HepG2 (cell line): Measurements from ENCODE around the gene SRSF8. TPM values are rescaled to one million over a fixed set of nuclear protein-coding genes. Genes with fewer than 3 reads are reported as not detected.

Experiments used
- ATF7 ChIP-seq, 2 experiments: fragments of 450-650 bp in 1 of 2; sonication (generic) in 1 of 2; formaldehyde crosslinking in 1 of 2; IDR thresholded peaks; 2 replicates each; pipeline versions ENCODE4 v1.4.0 to v1.6.1; 2016 to 2020; ENCODE audit warnings: antibody characterized with exemption in 1 of 2, mild to moderate bottlenecking in 1 of 2, missing genetic modification reagents in 1 of 2
- BORCS8-MEF2B ChIP-seq: sonication (generic); formaldehyde crosslinking; IDR thresholded peaks from 2 replicates; pipeline ENCODE4 v1.8.0; 2022; ENCODE audit warnings: mild to moderate bottlenecking, missing genetic modification reagents
- CTCF ChIP-seq: sonication (generic); formaldehyde crosslinking; IDR thresholded peaks from 2 replicates; pipeline ENCODE4 v1.5.0; 2020; ENCODE audit warnings: mild to moderate bottlenecking, missing genetic modification reagents, moderate library complexity
- GATA4 ChIP-seq: sonication (generic); IDR thresholded peaks from 2 replicates; pipeline ENCODE4 v1.6.1; 2016; ENCODE audit warnings: antibody characterized with exemption, low read depth, borderline replicate concordance
- HOXA3 ChIP-seq: sonication (generic); formaldehyde crosslinking; IDR thresholded peaks from 2 replicates; pipeline ENCODE4 v1.5.0; 2020; ENCODE audit warnings: missing genetic modification reagents
- MED13 ChIP-seq: sonication (generic); formaldehyde crosslinking; IDR thresholded peaks from 2 replicates; pipeline ENCODE4 v1.5.0; 2020; ENCODE audit warnings: missing genetic modification reagents
- NR2C2 ChIP-seq: sonication (generic); formaldehyde crosslinking; IDR thresholded peaks from 2 replicates; pipeline ENCODE4 v1.4.0; 2020; ENCODE audit warnings: missing genetic modification reagents, mild to moderate bottlenecking, moderate library complexity, borderline replicate concordance
- PLRG1 ChIP-seq: fragments of 450-650 bp; conservative IDR thresholded peaks from 2 replicates; pipeline ENCODE4 v1.6.1; 2016
- RNF2 ChIP-seq: fragments of 450-650 bp; conservative IDR thresholded peaks from 2 replicates; pipeline ENCODE4 v1.6.1; 2016; ENCODE audit warnings: low read depth
- SALL1 ChIP-seq: sonication (generic); formaldehyde crosslinking; IDR thresholded peaks from 2 replicates; pipeline ENCODE4 v1.8.0; 2022; ENCODE audit warnings: mild to moderate bottlenecking, missing genetic modification reagents
- SOX5 ChIP-seq: IDR thresholded peaks from 2 replicates; pipeline ENCODE4 v1.6.1; 2016; ENCODE audit warnings: borderline replicate concordance
- SRF ChIP-seq: IDR thresholded peaks from 2 replicates; pipeline ENCODE4 v1.6.1; 2011; ENCODE audit warnings: mild to moderate bottlenecking, low read depth, low read length, moderate library complexity
- TFE3 ChIP-seq: IDR thresholded peaks from 2 replicates; pipeline ENCODE4 v1.6.1; 2016
- ZFP36L2 ChIP-seq: sonication (generic); formaldehyde crosslinking; IDR thresholded peaks from 2 replicates; pipeline ENCODE4 v1.4.0; 2020; ENCODE audit warnings: missing genetic modification reagents
- ZNF382 ChIP-seq: sonication (generic); formaldehyde crosslinking; IDR thresholded peaks from 2 replicates; pipeline ENCODE4 v1.5.0; 2020; ENCODE audit warnings: missing genetic modification reagents, mild to moderate bottlenecking, borderline replicate concordance
- ZNF558 ChIP-seq: sonication (generic); formaldehyde crosslinking; IDR thresholded peaks from 2 replicates; pipeline ENCODE4 v1.9.0; 2022; ENCODE audit warnings: mild to moderate bottlenecking, missing genetic modification reagents, borderline replicate concordance
- polyA plus RNA-seq, 8 experiments: library from polyadenylated mRNA; depleted of rRNA in 3 of 8; stranded (reverse) in 7 of 8; unstranded in 1 of 8; fragments of >200 nt; fragmentation: Illumina TruSeq in 4 of 8; extraction: Trizol in 4 of 8; gene quantifications; 2 replicates each; pipeline versions ENCODE4 v1.2.1 to v1.2.3, GENCODE V29; 2011 to 2016; ENCODE audit warnings: low read depth in 4 of 8, missing spikeins in 1 of 8, mixed read lengths in 1 of 8; ENCODE audit not compliant: insufficient read depth in 1 of 8
- total RNA-seq, 5 experiments: library from RNA; depleted of rRNA; stranded (reverse); fragments of >200 nt; fragmentation: Illumina TruSeq; extraction: Trizol; gene quantifications; 2 replicates each; pipeline ENCODE4 v1.2.3, GENCODE V29; 2016; ENCODE audit warnings: low read depth in 1 of 5
- TF ChIP-seq, protein P1 (sequence below): sonication (generic); formaldehyde crosslinking; IDR thresholded peaks from 2 replicates; pipeline ENCODE4 v1.5.1; 2020; ENCODE audit warnings: missing genetic modification reagents, mild to moderate bottlenecking, borderline replicate concordance
- TF ChIP-seq, protein P2 (sequence below): sonication (generic); formaldehyde crosslinking; IDR thresholded peaks from 2 replicates; pipeline ENCODE4 v1.5.1; 2020; ENCODE audit warnings: mild to moderate bottlenecking, missing genetic modification reagents

Gene SRSF8
- total and polyA plus RNA-seq, 2 of the 13 experiments (the other 11 are each of a cell fraction or from before 2014, with no cell fraction given) = 21.8 to 25.8 TPM

DNA sequence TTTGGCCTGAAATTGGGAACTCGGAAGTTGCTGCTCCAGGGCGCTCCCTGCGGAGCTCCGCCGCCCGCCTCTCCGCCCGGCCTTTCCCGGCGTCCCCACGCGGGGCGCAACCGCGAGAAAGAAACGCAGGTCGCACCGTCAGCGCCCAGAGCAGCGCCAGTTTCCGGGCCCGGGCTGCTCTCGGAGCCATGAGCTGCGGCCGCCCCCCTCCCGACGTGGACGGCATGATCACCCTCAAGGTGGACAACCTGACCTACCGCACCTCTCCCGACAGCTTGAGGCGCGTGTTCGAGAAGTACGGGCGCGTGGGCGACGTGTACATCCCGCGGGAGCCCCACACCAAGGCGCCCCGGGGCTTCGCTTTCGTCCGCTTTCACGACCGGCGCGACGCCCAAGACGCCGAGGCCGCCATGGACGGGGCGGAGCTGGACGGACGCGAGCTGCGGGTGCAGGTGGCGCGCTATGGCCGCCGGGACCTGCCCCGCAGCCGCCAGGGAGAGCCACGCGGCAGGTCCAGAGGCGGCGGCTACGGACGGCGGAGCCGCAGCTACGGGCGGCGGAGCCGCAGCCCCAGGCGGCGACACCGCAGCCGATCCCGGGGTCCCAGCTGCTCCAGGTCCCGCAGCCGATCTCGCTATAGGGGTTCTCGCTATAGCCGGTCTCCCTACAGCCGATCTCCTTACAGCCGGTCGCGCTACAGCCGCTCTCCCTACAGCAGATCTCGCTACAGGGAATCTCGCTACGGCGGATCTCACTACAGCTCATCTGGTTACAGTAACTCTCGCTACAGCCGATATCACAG lies 521 bp downstream of the SRSF8 start (continued):
- TF ChIP-seq ZFP36L2 (CRISPR knock-in tag) (no peak), ATF7 (IDR thresholded peaks at IDR 0.05) (no peak), ATF7 (CRISPR knock-in tag; IDR thresholded peaks at IDR 0.05) (no peak), CTCF (peak; percentile 66), BORCS8-MEF2B (CRISPR knock-in tag) (0 out of 2 replicates have a peak, but pooled peaks have one; percentile 30), PLRG1 (no peak), NR2C2 (CRISPR knock-in tag) (peak; percentile 66), SOX5 (peak; percentile 10; the same call in 1 of the 2 replicates), HOXA3 (CRISPR knock-in tag) (peak; percentile 66), TFE3 (CRISPR knock-in tag) (no peak), SRF (no peak), ZNF382 (CRISPR knock-in tag) (no peak), SALL1 (peak; percentile 78), GATA4 (no peak), MED13 (CRISPR knock-in tag) (0 out of 2 replicates have a peak, but pooled peaks have one; percentile 39), RNF2 (no peak; the same call in 1 of the 2 replicates), ZNF558 (CRISPR knock-in tag) (0 out of 2 replicates have a peak, but pooled peaks have one; percentile 74)
- TF ChIP-seq, protein P1, sequence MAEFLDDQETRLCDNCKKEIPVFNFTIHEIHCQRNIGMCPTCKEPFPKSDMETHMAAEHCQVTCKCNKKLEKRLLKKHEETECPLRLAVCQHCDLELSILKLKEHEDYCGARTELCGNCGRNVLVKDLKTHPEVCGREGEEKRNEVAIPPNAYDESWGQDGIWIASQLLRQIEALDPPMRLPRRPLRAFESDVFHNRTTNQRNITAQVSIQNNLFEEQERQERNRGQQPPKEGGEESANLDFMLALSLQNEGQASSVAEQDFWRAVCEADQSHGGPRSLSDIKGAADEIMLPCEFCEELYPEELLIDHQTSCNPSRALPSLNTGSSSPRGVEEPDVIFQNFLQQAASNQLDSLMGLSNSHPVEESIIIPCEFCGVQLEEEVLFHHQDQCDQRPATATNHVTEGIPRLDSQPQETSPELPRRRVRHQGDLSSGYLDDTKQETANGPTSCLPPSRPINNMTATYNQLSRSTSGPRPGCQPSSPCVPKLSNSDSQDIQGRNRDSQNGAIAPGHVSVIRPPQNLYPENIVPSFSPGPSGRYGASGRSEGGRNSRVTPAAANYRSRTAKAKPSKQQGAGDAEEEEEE = no peak
- TF ChIP-seq, protein P2, sequence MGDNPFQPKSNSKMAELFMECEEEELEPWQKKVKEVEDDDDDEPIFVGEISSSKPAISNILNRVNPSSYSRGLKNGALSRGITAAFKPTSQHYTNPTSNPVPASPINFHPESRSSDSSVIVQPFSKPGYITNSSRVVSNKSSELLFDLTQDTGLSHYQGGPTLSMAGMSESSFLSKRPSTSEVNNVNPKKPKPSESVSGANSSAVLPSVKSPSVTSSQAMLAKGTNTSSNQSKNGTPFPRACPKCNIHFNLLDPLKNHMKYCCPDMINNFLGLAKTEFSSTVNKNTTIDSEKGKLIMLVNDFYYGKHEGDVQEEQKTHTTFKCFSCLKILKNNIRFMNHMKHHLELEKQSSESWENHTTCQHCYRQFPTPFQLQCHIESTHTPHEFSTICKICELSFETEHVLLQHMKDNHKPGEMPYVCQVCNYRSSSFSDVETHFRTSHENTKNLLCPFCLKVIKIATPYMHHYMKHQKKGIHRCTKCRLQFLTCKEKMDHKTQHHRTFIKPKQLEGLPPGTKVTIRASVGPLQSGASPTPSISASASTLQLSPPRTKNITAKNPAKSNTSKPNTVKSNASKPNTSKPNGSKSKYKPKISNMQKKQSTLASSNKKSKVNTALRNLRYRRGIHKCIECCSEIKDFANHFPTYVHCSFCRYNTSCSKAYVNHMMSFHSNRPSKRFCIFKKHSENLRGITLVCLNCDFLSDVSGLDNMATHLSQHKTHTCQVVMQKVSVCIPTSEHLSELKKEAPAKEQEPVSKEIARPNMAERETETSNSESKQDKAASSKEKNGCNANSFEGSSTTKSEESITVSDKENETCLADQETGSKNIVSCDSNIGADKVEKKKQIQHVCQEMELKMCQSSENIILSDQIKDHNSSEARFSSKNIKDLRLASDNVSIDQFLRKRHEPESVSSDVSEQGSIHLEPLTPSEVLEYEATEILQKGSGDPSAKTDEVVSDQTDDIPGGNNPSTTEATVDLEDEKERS = no peak; the same call in 1 of the 2 replicates
